Tibial nerve (tissue), 4 donors: ENCODE data around the gene TLNRD1.

Experiments
- EP300 ChIP-seq, 2 donors: sonication (generic); formaldehyde crosslinking; IDR thresholded peaks; one replicate each; pipeline ENCODE4 v1.6.1; 2017; ENCODE audit warnings: antibody characterized with exemption in 2 of 2, mild to moderate bottlenecking in 1 of 2
- POLR2A ChIP-seq, 2 donors: fragments of 450-650 bp; IDR thresholded peaks; one replicate each; pipeline ENCODE4 v1.6.1; 2017; ENCODE audit warnings: antibody characterized with exemption in 2 of 2, mild to moderate bottlenecking in 2 of 2, moderate library complexity in 2 of 2
- TF ChIP-seq, protein P1 (sequence below), 5 experiments: fragments of 200-600 bp in 3 of 5; fragments of 450-650 bp in 2 of 5; sonication (generic) in 3 of 5; IDR thresholded peaks; one replicate each; pipeline ENCODE4 v1.5.1; 2016 to 2019; ENCODE audit warnings: antibody characterized with exemption in 5 of 5, mild to moderate bottlenecking in 3 of 5, moderate library complexity in 2 of 5

GRCh38 chr15:80991421-80991820 is 9.3 kb upstream of the TLNRD1 start:
- TF ChIP-seq, protein P1, sequence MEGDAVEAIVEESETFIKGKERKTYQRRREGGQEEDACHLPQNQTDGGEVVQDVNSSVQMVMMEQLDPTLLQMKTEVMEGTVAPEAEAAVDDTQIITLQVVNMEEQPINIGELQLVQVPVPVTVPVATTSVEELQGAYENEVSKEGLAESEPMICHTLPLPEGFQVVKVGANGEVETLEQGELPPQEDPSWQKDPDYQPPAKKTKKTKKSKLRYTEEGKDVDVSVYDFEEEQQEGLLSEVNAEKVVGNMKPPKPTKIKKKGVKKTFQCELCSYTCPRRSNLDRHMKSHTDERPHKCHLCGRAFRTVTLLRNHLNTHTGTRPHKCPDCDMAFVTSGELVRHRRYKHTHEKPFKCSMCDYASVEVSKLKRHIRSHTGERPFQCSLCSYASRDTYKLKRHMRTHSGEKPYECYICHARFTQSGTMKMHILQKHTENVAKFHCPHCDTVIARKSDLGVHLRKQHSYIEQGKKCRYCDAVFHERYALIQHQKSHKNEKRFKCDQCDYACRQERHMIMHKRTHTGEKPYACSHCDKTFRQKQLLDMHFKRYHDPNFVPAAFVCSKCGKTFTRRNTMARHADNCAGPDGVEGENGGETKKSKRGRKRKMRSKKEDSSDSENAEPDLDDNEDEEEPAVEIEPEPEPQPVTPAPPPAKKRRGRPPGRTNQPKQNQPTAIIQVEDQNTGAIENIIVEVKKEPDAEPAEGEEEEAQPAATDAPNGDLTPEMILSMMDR (IDR thresholded peaks at IDR 0.05) = peak in 1 of 5 experiments; percentile 13
- TF ChIP-seq EP300 (IDR thresholded peaks at IDR 0.05) (peak; percentile 79 to 88), POLR2A (IDR thresholded peaks at IDR 0.05) (peak in 1 of 2 donors; percentile 23)
